ENCODE data around the gene TGFBR3. TPM values are rescaled to one million over a fixed set of nuclear protein-coding genes. Genes with fewer than 3 reads are reported as not detected.

Gene TGFBR3
- total and polyA plus RNA-seq, 8 donors = 21.7 to 54.6 (median 45.1) TPM

DNA sequence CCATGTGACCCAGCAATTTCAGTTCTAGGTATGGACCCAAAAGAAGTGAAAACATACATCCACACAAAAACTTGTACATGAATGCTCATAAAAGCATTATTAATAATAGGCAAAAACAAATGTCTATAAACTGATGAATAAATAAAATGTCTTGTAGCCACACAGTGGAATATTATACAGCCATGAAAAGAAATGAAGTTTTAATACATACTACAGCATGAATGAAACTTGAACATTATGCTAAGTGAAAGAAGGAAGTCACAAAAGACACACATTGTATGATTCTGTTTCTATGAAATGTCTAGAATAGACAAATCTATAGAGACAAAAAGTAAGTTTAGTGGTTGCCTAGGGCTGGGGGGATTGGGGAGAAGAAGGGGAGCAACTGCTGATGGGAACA lies 255.1 kb downstream of the TGFBR3 start:
- H3K4me3 ChIP-seq = no peak overlapping the region
- DNase-seq (no peak), ATAC-seq (no peak)
- no peak overlapping the region for H3K27ac ChIP-seq
- H3K4me1 ChIP-seq = no peaks in the 10 kb centered on the region
- intact Hi-C loops (cut with DNase I) = no loop called here
- no peaks in the 10 kb centered on the region for H3K27me3 ChIP-seq
- TF ChIP-seq, protein P1, sequence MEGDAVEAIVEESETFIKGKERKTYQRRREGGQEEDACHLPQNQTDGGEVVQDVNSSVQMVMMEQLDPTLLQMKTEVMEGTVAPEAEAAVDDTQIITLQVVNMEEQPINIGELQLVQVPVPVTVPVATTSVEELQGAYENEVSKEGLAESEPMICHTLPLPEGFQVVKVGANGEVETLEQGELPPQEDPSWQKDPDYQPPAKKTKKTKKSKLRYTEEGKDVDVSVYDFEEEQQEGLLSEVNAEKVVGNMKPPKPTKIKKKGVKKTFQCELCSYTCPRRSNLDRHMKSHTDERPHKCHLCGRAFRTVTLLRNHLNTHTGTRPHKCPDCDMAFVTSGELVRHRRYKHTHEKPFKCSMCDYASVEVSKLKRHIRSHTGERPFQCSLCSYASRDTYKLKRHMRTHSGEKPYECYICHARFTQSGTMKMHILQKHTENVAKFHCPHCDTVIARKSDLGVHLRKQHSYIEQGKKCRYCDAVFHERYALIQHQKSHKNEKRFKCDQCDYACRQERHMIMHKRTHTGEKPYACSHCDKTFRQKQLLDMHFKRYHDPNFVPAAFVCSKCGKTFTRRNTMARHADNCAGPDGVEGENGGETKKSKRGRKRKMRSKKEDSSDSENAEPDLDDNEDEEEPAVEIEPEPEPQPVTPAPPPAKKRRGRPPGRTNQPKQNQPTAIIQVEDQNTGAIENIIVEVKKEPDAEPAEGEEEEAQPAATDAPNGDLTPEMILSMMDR (IDR thresholded peaks at IDR 0.05) = no peak
- no peaks in the 10 kb centered on the region for H3K9me3 ChIP-seq
- H3K36me3 ChIP-seq = no peaks in the 10 kb centered on the region

Other genes with a start within 250 kb of the TGFBR3 start
- not detected for gene BRDT, start 63.2 kb upstream of the TGFBR3 start, total RNA-seq
- gene BRDT, start 63.2 kb upstream of the TGFBR3 start, polyA plus RNA-seq (ENCODE audit: insufficient read length in 6 of 6) = under 1 TPM in 2 of 6 donors, not detected in 4; 0.19 to 0.38 TPM
- 1 to 10 TPM in 1 of 2 donors, under 1 TPM in 1; 0.86 to 1.6 TPM for gene EPHX4, start 143.8 kb upstream of the TGFBR3 start, total RNA-seq
- gene EPHX4, start 143.8 kb upstream of the TGFBR3 start, polyA plus RNA-seq (ENCODE audit: insufficient read length in 6 of 6) = 1 to 10 TPM; 2.4 to 3.9 (median 2.7) TPM
- not detected for gene SETSIP, start 189.3 kb upstream of the TGFBR3 start, total RNA-seq
- 1 to 10 TPM in 2 of 6 donors, under 1 TPM in 4; 0.29 to 1.8 (median 0.64) TPM for gene SETSIP, start 189.3 kb upstream of the TGFBR3 start, polyA plus RNA-seq (ENCODE audit: insufficient read length in 6 of 6)
- gene BTBD8, start 194.2 kb upstream of the TGFBR3 start, total RNA-seq = 1 to 10 TPM; 2.1 to 4.8 TPM
- 10 to 100 TPM in 3 of 6 donors, 1 to 10 TPM in 3; 7.9 to 12.1 (median 9.5) TPM for gene BTBD8, start 194.2 kb upstream of the TGFBR3 start, polyA plus RNA-seq (ENCODE audit: insufficient read length in 6 of 6)

Measured in left lung (tissue), 10 donors.